GM12864 (cell line): Measurements from ENCODE around the gene CNTNAP2.

ENCODE experiments used
- DNase-seq: peaks from one replicate; pipeline ENCODE4 v3.0.0-alpha.2; 2011; ENCODE audit warnings: low read depth
- H3K4me3 ChIP-seq: 2 replicates; pipeline ENCODE4 v1.5.1; 2011; ENCODE audit warnings: mild to moderate bottlenecking, low read depth, low read length, control low read depth
- CTCF ChIP-seq: IDR thresholded peaks from 2 replicates; pipeline ENCODE4 v1.5.1; 2011; ENCODE audit warnings: low read depth, mild to moderate bottlenecking, moderate library complexity, low read length, control low read depth, inconsistent platforms; ENCODE audit errors: missing control alignments

Gene CNTNAP2

GRCh38 chr7:148020679-148021078 is 1904.1 kb downstream of the CNTNAP2 start:
- no peak for TF ChIP-seq CTCF
- no peak for DNase-seq
- H3K4me3 ChIP-seq, result no peak overlapping the region

GRCh38 chr7:148021507-148022045 is 1905.0 kb downstream of the CNTNAP2 start:
- DNase-seq, result no peak
- no peak for TF ChIP-seq CTCF
- H3K4me3 ChIP-seq, result no peak overlapping the region

- no peak for DNase-seq
- TF ChIP-seq CTCF, result no peak
- no peak overlapping the region for H3K4me3 ChIP-seq
These were observed 1906.2 kb downstream of the CNTNAP2 start for GRCh38 chr7:148022832-148023231.

- DNase-seq, result no peak
- TF ChIP-seq CTCF, result no peak
- no peak overlapping the region for H3K4me3 ChIP-seq
These were observed 1910.1 kb downstream of the CNTNAP2 start for GRCh38 chr7:148026713-148027112.

- no peak for TF ChIP-seq CTCF
- DNase-seq, result no peak
- H3K4me3 ChIP-seq, result no peak overlapping the region
These were observed 1911.6 kb downstream of the CNTNAP2 start for GRCh38 chr7:148028165-148028564.

GRCh38 chr7:148031019-148031418 is 1914.4 kb downstream of the CNTNAP2 start:
- no peak for DNase-seq
- no peak overlapping the region for H3K4me3 ChIP-seq
- no peak for TF ChIP-seq CTCF

GRCh38 chr7:148031811-148032210 is 1915.2 kb downstream of the CNTNAP2 start:
- no peak overlapping the region for H3K4me3 ChIP-seq
- no peak for DNase-seq
- no peak for TF ChIP-seq CTCF
